Thymus (tissue), 11 donors: ENCODE results near the gene CYP3A7. TPM values are rescaled to one million over a fixed set of nuclear protein-coding genes. Genes with fewer than 3 reads are reported as not detected.

Source experiments
- DNase-seq, 9 donors: peaks; one replicate each; pipeline ENCODE4 v3.0.0-alpha.2; 2013; ENCODE audit warnings: low spot score in 9 of 9, low read depth in 6 of 9, missing footprints in 1 of 9
- H3K27ac ChIP-seq, 2 donors: one replicate each; pipeline ENCODE4 v1.5.1; 2013; ENCODE audit warnings: control low read depth in 1 of 2, low read depth in 1 of 2, low read length in 1 of 2, mild to moderate bottlenecking in 1 of 2, moderate library complexity in 1 of 2
- H3K27me3 ChIP-seq, 2 donors: one replicate each; pipeline ENCODE4 v1.5.1; 2013; ENCODE audit warnings: low read length in 1 of 2; ENCODE audit not compliant: control insufficient read depth in 2 of 2, insufficient read depth in 1 of 2
- H3K36me3 ChIP-seq, 2 donors: one replicate each; pipeline ENCODE4 v1.5.1; 2013; ENCODE audit warnings: low read length in 1 of 2, mild to moderate bottlenecking in 1 of 2, moderate library complexity in 1 of 2; ENCODE audit not compliant: control insufficient read depth in 2 of 2, insufficient read depth in 2 of 2
- H3K4me1 ChIP-seq, 2 donors: one replicate each; pipeline ENCODE4 v1.5.1; 2013; ENCODE audit warnings: low read length in 2 of 2; ENCODE audit not compliant: control insufficient read depth in 2 of 2, insufficient read depth in 2 of 2
- H3K4me3 ChIP-seq, 2 donors: one replicate each; pipeline ENCODE4 v1.5.1; 2013; ENCODE audit warnings: low read length in 2 of 2, control low read depth in 1 of 2, mild to moderate bottlenecking in 1 of 2
- H3K9me3 ChIP-seq, 2 donors: one replicate each; pipeline ENCODE4 v1.5.1; 2013; ENCODE audit warnings: low read length in 1 of 2, mild to moderate bottlenecking in 1 of 2; ENCODE audit not compliant: control insufficient read depth in 2 of 2, insufficient read depth in 1 of 2
- WGBS: extraction: QIAGEN DNeasy Blood & Tissue Kit; methylation state at CpG from one replicate; pipeline ENCODE4 v1.1.7; 2013; 5-methylcytosine and 5-hydroxymethylcytosine counted together
- polyA plus RNA-seq: library from polyadenylated mRNA; stranded (reverse); fragments of 200-250 nt; gene quantifications from one replicate; pipeline ENCODE4 v1.2.3, GENCODE V29; 2013
- total RNA-seq: library from RNA; stranded (reverse); fragments of 120-200 nt; gene quantifications from one replicate; pipeline ENCODE4 v1.2.4, GENCODE V29; 2013
- donor health status: healthy.

CYP3A7 gene
- total and polyA plus RNA-seq, 2 donors: 0.99 to 11.4 TPM

DNA sequence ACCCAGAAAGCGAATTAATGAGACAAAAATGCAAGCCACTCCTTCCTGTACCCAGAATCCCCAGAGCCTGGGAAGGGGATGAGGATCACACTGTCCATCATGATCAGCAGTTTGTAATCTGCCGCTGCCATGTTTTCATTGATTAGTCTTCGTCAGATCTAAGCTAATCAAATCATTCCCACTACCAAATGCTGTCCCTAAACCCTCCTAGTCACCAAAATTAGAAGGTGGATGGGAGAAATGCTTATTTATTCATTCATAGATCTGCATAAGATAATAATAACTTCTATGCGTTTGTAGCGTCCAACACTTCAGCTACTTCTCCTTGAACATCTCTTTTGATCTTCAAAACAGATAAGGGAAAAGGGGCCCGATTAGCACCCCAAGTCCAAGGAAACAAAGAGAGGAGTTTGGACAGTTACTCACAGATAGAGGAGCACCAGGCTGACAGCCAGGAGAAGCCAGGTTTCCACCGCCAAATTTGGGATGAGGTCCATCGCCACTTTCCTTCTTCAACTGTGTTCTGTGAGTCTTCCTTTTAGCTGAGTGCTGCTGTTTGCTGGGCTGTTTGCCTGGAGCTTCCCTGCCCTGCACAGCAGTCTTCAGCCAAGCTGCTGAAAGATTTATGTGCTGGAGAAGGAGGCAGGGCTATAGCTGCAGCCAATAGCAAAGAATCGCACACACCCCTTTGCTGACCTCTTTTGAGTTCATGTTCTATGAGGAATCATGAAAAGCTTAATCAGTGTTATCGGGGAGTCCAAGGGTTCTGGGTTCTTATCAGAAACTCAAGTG is 55.4 kb downstream of the CYP3A7 start, which contains the start of gene CYP3A5:
CYP3A5 (minus strand) TSS at position 597 of the 792 bp plus-strand sequence; CDS start at position 497, 100 bp downstream.
- 91% methylated on average over 10 of the region's 10 CpGs for WGBS
- Histone ChIP-seq H3K4me3 (no peak within 1 kb of the TSS), H3K4me1 (no peaks in the 10 kb centered on the region), H3K36me3 (no peaks in the 10 kb centered on the region), H3K9me3 (no peaks in the 10 kb centered on the region), H3K27me3 (no peaks in the 10 kb centered on the region), H3K27ac (no peak within 1 kb of the TSS)
- DNase-seq: no peak

DNA sequence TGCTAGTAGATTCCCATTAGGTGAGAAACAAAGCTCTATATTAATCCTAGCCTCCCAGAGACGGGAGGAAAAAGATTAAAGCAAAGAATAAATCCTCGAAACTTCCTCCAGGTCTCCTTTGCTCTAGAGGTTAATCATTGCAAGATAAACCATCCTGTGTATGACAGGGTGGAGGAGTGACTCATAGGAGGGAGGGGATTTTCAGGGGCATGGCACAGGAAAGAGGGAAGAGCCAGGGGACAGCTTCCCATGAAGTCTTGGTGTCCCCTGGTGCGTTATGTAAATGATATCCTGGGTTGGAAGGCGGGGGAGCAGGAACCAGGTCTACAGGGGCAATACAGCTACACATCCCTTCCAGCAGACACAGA is 56.0 kb downstream of the CYP3A7 start:
- no peak for DNase-seq
- Histone ChIP-seq H3K4me1 (no peaks in the 10 kb centered on the region), H3K27ac (no peak overlapping the region), H3K27me3 (no peaks in the 10 kb centered on the region), H3K9me3 (no peaks in the 10 kb centered on the region), H3K36me3 (no peaks in the 10 kb centered on the region), H3K4me3 (no peak overlapping the region)
- 90% methylated on average over 4 of the region's 4 CpGs for WGBS

GRCh38 chr7:99677648-99678045 is 57.3 kb downstream of the CYP3A7 start:
- 99% methylated on average over 2 of the region's 2 CpGs for WGBS
- H3K27me3 ChIP-seq: no peaks in the 10 kb centered on the region
- DNase-seq: no peak
- H3K4me1 ChIP-seq: no peaks in the 10 kb centered on the region
- H3K36me3 ChIP-seq: no peaks in the 10 kb centered on the region
- no peak overlapping the region for H3K4me3 ChIP-seq
- no peaks in the 10 kb centered on the region for H3K9me3 ChIP-seq
- H3K27ac ChIP-seq: no peak overlapping the region

GRCh38 chr7:99677013-99677647 is 57.9 kb downstream of the CYP3A7 start:
- DNase-seq: no peak
- no peaks in the 10 kb centered on the region for H3K36me3 ChIP-seq
- no peaks in the 10 kb centered on the region for H3K4me1 ChIP-seq
- H3K9me3 ChIP-seq: no peaks in the 10 kb centered on the region
- H3K4me3 ChIP-seq: no peak overlapping the region
- WGBS: 96% methylated on average over 4 of the region's 4 CpGs
- H3K27ac ChIP-seq: no peak overlapping the region
- H3K27me3 ChIP-seq: no peaks in the 10 kb centered on the region

DNA sequence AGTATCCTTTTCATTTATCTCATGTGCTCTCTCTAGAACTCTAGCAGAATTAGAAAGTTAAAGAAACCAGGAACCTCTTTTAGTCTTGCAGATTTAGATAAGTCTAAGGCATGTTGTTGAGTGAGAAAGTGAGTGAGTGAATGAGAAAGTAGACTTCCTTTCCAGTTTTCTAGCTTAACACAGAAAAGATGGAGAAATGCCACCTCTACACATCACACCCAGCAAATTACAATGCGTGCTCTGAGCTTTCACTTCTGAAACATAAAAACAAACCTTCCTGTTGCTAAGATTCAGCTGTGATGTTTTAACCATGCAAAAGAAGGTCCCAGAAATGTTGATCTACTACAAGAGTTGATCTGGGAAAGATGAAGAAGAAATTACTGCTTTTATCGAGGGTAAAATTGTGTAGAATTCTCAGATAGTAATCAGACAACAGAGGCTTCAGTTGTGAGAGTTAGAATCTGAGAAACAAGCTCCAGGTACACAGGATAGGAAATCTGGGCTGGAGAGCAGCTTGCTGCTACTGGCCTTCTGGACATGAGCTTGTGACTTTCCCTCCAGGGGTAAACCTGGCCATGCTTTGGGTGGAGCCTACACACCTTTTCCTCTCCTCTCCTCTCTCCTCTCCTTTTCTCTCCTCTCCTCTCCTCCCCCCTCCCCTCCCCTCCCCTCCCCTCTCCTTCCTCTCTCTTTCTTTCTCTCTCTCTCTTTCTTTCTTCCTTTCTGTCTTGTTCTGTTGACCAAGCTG is 59.8 kb downstream of the CYP3A7 start:
- peak in 1 of 9 donors; percentile 13 for DNase-seq
- no peak overlapping the region for H3K4me3 ChIP-seq
- H3K9me3 ChIP-seq: no peaks in the 10 kb centered on the region
- H3K27me3 ChIP-seq: no peaks in the 10 kb centered on the region
- no peaks in the 10 kb centered on the region for H3K36me3 ChIP-seq
- 84% methylated on average over 2 of the region's 2 CpGs for WGBS
- no peaks in the 10 kb centered on the region for H3K4me1 ChIP-seq
- H3K27ac ChIP-seq: peak overlapping the region; percentile 22 to 68

- no peak overlapping the region for H3K27ac ChIP-seq
- H3K9me3 ChIP-seq: no peaks in the 10 kb centered on the region
- no peaks in the 10 kb centered on the region for H3K4me1 ChIP-seq
- no peak overlapping the region for H3K4me3 ChIP-seq
- 96% methylated on average over 7 of the region's 7 CpGs for WGBS
- no peaks in the 10 kb centered on the region for H3K27me3 ChIP-seq
- DNase-seq: no peak
- no peaks in the 10 kb centered on the region for H3K36me3 ChIP-seq
These were observed 62.4 kb downstream of the CYP3A7 start for GRCh38 chr7:99672573-99672972.

DNA sequence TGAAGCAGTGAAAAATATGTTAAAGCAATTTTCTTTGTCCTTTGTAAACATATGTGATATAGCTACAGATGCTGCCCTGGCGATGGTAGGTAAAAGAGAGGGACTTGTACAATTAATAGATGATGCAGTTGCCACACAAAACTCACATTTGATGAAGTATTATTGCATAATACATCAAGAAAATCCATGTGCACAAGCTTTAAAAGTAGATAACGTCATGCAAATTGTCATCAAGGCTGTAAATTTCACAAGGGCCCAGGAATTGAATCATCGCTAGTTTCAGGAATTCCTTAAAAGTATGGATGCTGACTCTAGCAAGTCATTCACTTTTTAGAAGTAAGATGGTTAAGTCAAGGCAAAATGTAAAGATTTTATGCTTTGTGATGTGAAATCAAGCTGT is 65.2 kb downstream of the CYP3A7 start:
- Histone ChIP-seq H3K9me3 (no peaks in the 10 kb centered on the region), H3K4me3 (no peak overlapping the region), H3K4me1 (no peaks in the 10 kb centered on the region), H3K36me3 (no peaks in the 10 kb centered on the region), H3K27ac (no peak overlapping the region), H3K27me3 (no peaks in the 10 kb centered on the region)
- WGBS: 97% methylated on average over 3 of the region's 3 CpGs
- no peak for DNase-seq

DNA sequence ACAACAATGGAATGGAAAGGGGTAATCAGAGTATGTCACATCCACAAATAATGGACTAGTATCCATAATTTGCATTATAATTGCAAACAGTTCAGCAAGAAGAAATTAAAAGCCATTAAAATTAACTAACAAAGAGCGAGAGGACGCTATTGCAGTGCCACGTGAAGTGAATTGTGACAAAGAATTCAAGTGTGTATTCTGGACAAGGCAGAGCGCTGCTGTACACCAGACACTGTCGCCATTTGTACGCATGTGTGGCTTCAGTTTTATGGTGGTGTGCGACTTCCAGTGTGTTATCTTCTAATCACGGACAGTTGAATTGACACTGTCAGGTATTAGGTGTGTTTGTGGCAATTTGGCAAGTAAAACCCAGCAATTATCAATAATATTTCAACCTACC is 66.5 kb downstream of the CYP3A7 start:
- Histone ChIP-seq H3K4me1 (no peaks in the 10 kb centered on the region), H3K9me3 (no peaks in the 10 kb centered on the region), H3K27me3 (no peaks in the 10 kb centered on the region), H3K36me3 (no peaks in the 10 kb centered on the region), H3K4me3 (no peak overlapping the region), H3K27ac (no peak overlapping the region)
- WGBS: 99% methylated on average over 8 of the region's 8 CpGs
- no peak for DNase-seq

DNA sequence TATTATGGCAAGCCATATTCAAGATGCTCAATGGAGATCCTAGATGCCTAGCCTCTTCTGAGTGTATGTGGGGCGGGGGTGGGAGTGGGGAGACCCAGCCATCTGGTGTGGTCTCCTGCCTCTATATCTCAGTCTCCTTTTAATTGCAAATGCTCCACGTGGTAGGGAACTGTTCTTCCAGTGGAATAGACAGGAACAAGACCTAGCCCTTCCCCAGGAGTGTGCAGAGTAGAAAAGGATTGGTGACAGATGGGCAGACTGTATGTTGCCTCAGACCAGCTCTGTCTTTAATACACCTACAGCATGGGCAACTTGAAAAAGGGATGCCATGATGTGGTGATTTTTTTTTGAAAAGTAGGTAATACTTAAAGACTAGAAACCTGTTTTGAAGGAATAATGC is 67.8 kb downstream of the CYP3A7 start:
- Histone ChIP-seq H3K27ac (no peak overlapping the region), H3K36me3 (no peaks in the 10 kb centered on the region), H3K4me1 (no peaks in the 10 kb centered on the region), H3K27me3 (no peaks in the 10 kb centered on the region), H3K9me3 (no peaks in the 10 kb centered on the region), H3K4me3 (no peak overlapping the region)
- no peak for DNase-seq
- WGBS: 82% methylated on average over 2 of the region's 2 CpGs
